ENCODE data around the gene RIN2. TPM values are rescaled to one million over a fixed set of nuclear protein-coding genes. Genes with fewer than 3 reads are reported as not detected.

Gene RIN2, protein sequence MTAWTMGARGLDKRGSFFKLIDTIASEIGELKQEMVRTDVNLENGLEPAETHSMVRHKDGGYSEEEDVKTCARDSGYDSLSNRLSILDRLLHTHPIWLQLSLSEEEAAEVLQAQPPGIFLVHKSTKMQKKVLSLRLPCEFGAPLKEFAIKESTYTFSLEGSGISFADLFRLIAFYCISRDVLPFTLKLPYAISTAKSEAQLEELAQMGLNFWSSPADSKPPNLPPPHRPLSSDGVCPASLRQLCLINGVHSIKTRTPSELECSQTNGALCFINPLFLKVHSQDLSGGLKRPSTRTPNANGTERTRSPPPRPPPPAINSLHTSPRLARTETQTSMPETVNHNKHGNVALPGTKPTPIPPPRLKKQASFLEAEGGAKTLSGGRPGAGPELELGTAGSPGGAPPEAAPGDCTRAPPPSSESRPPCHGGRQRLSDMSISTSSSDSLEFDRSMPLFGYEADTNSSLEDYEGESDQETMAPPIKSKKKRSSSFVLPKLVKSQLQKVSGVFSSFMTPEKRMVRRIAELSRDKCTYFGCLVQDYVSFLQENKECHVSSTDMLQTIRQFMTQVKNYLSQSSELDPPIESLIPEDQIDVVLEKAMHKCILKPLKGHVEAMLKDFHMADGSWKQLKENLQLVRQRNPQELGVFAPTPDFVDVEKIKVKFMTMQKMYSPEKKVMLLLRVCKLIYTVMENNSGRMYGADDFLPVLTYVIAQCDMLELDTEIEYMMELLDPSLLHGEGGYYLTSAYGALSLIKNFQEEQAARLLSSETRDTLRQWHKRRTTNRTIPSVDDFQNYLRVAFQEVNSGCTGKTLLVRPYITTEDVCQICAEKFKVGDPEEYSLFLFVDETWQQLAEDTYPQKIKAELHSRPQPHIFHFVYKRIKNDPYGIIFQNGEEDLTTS
- total RNA-seq, result 33.3 and 48.9 TPM in 2 replicates

DNA sequence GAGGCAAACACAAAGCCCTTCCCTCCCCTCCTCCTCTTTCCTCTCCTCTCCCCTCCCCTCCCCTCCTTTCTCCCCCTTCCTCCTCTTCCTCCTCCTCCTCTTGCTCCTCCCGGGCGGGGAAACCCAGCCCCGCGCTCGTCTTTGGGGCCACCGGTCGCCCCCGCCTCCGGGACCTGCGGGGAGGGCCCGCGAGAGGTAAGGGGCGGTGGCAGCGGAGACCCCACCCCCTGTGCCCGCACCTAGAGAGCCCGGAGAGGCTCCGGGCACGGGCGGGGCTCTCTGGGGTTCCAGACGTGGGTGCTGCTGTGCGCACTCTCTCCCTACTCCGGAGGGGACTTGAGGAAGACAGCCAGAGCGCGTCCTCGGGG is at the start of gene RIN2:
TSS of gene RIN2 (plus strand) at position 126 of the 368 bp plus-strand sequence. CDS start 131,344 bp downstream, outside the sequence.

